ENCODE results near the gene BTBD9.

DNA sequence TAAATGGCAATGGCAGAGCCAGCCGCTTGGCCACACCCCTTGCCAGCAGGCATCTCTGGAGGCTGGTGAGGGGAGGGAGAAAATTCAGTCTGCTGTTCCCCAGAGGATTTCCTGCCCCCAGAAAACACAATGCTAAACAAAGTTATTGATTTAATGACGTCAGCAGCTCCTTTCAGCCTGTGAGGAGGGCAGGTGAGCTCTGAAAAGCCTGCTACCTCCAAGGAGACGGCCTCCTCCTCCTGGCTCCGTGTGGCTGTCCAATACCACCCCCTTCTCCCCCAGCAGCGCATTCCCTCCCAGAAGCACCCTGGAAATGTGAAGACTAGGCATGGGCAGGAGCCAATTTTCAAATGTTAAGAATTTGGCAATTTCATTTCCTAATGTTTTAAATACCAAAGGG lies 427.1 kb downstream of the BTBD9 start:
- no peak for TF ChIP-seq POLR2A (IDR thresholded peaks at IDR 0.05)
- TF ChIP-seq, protein P1, sequence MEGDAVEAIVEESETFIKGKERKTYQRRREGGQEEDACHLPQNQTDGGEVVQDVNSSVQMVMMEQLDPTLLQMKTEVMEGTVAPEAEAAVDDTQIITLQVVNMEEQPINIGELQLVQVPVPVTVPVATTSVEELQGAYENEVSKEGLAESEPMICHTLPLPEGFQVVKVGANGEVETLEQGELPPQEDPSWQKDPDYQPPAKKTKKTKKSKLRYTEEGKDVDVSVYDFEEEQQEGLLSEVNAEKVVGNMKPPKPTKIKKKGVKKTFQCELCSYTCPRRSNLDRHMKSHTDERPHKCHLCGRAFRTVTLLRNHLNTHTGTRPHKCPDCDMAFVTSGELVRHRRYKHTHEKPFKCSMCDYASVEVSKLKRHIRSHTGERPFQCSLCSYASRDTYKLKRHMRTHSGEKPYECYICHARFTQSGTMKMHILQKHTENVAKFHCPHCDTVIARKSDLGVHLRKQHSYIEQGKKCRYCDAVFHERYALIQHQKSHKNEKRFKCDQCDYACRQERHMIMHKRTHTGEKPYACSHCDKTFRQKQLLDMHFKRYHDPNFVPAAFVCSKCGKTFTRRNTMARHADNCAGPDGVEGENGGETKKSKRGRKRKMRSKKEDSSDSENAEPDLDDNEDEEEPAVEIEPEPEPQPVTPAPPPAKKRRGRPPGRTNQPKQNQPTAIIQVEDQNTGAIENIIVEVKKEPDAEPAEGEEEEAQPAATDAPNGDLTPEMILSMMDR (IDR thresholded peaks at IDR 0.05): no peak
